HG03095 (cell line): Measurements from ENCODE around the gene SCOC.
"Not testable (repeated sequence)": the region's sequence is repeated elsewhere in the genome, so short reads cannot be mapped to it uniquely, and the experiment has no call there.

Experiments
- ATAC-seq: cut with Tn5 transposase; IDR thresholded peaks from one replicate; pipeline ENCODE4 v1.9.1; 2021; ENCODE audit warnings: moderate library complexity; ENCODE audit not compliant: unreplicated experiment

Gene SCOC

GRCh38 chr4:140359562-140360427 lies 13.7 kb upstream of the SCOC start:
- ATAC-seq: peak; percentile 95

- ATAC-seq: no peak
Observed at GRCh38 chr4:140361099-140361498, 12.3 kb upstream of the SCOC start.

GRCh38 chr4:140363051-140363450 lies 10.4 kb upstream of the SCOC start:
- no peak for ATAC-seq

- no peak for ATAC-seq
Observed at GRCh38 chr4:140363558-140363957, 9.9 kb upstream of the SCOC start.

GRCh38 chr4:140367738-140368137 lies 5.7 kb upstream of the SCOC start:
- no peak for ATAC-seq

- ATAC-seq: no peak
Observed at GRCh38 chr4:140368686-140369085, 4.8 kb upstream of the SCOC start.

GRCh38 chr4:140372751-140373327 lies 607 bp upstream of the SCOC start:
- peak; percentile 53 for ATAC-seq

- no peak for ATAC-seq
Observed at GRCh38 chr4:140374130-140374477, 658 bp downstream of the SCOC start.

- ATAC-seq: no peak
Observed at GRCh38 chr4:140382732-140383131, 9.3 kb downstream of the SCOC start.

GRCh38 chr4:140388015-140388414 lies 14.6 kb downstream of the SCOC start:
- ATAC-seq: no peak

- ATAC-seq: no peak
Observed at GRCh38 chr4:140395668-140396067, 22.2 kb downstream of the SCOC start.

- no peak for ATAC-seq
Observed at GRCh38 chr4:140400111-140400510, 26.7 kb downstream of the SCOC start.

- ATAC-seq: no peak
Observed at GRCh38 chr4:140406292-140406691, 32.8 kb downstream of the SCOC start.

GRCh38 chr4:140408974-140409373 lies 35.5 kb downstream of the SCOC start:
- no peak for ATAC-seq

GRCh38 chr4:140413130-140413969 lies 39.9 kb downstream of the SCOC start:
- ATAC-seq: not testable (repeated sequence)

- no peak for ATAC-seq
Observed at GRCh38 chr4:140423106-140423505, 49.7 kb downstream of the SCOC start.

- peak; percentile 25 for ATAC-seq
Observed at GRCh38 chr4:140426610-140427105, 53.2 kb downstream of the SCOC start.

- peak; percentile 84 for ATAC-seq
Observed at GRCh38 chr4:140427106-140427918, 53.9 kb downstream of the SCOC start, which contains the start of gene CLGN. Gene CLGN (minus strand): TSS chr4:140427648. CDS start chr4:140413078, 14,570 bp downstream.

- ATAC-seq: no peak
Observed at GRCh38 chr4:140427919-140428471, 54.5 kb downstream of the SCOC start.
